ENCODE results near the gene SPATA6.

DNA sequence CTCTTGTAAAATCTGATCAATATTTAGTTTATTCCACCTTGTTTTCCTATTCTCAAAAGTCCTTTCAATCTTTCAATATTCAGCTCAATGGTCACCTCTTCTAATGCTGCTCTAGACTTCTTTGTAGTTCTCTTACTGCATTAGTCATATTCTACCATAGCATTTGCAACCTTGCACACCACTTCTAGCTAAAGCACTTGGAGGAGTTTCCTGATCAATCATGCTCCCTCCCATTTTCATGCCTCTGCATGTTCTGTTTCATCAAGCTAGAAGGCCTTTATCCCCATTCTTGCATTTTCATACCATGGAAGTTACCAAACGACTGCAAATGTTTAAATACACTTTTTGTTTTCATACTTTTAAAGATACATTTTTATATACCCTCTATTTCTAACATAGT lies 177.3 kb downstream of the SPATA6 start:
- TF ChIP-seq, protein P1, sequence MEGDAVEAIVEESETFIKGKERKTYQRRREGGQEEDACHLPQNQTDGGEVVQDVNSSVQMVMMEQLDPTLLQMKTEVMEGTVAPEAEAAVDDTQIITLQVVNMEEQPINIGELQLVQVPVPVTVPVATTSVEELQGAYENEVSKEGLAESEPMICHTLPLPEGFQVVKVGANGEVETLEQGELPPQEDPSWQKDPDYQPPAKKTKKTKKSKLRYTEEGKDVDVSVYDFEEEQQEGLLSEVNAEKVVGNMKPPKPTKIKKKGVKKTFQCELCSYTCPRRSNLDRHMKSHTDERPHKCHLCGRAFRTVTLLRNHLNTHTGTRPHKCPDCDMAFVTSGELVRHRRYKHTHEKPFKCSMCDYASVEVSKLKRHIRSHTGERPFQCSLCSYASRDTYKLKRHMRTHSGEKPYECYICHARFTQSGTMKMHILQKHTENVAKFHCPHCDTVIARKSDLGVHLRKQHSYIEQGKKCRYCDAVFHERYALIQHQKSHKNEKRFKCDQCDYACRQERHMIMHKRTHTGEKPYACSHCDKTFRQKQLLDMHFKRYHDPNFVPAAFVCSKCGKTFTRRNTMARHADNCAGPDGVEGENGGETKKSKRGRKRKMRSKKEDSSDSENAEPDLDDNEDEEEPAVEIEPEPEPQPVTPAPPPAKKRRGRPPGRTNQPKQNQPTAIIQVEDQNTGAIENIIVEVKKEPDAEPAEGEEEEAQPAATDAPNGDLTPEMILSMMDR (conservative IDR thresholded peaks at IDR 0.05; ENCODE audit: low read depth, low read length): no peak
- TF ChIP-seq EZH2 (IDR thresholded peaks at IDR 0.05; ENCODE audit: borderline replicate concordance, low read depth, low read length, poor library complexity, severe bottlenecking): no peak
